Pons (tissue), 1 donor: ENCODE measurements around the gene ANKRD45.
"Not testable (repeated sequence)": the region's sequence is repeated elsewhere in the genome, so short reads cannot be mapped to it uniquely, and the experiment has no call there.

ENCODE experiments used
- DNase-seq: peaks from one replicate; pipeline ENCODE4 v3.0.0-alpha.2; 2016; ENCODE audit warnings: low spot score

Gene ANKRD45

GRCh38 chr1:173572201-173572873 is 97.3 kb downstream of the ANKRD45 start:
- DNase-seq = no peak

- DNase-seq = no peak
Measured at GRCh38 chr1:173570370-173571007, 99.2 kb downstream of the ANKRD45 start.

- no peak for DNase-seq
Measured at GRCh38 chr1:173568483-173568882, 101.2 kb downstream of the ANKRD45 start.

GRCh38 chr1:173563846-173564245 is 105.8 kb downstream of the ANKRD45 start:
- not testable (repeated sequence) for DNase-seq

- no peak for DNase-seq
Measured at GRCh38 chr1:173562813-173563212, 106.8 kb downstream of the ANKRD45 start.

- no peak for DNase-seq
Measured at GRCh38 chr1:173561263-173561662, 108.4 kb downstream of the ANKRD45 start.

GRCh38 chr1:173560285-173560880 is 109.3 kb downstream of the ANKRD45 start:
- no peak for DNase-seq
